GM03348 (cell line): ENCODE measurements around the gene MIEN1.
"Not testable (repeated sequence)": the region's sequence is repeated elsewhere in the genome, so short reads cannot be mapped to it uniquely, and the experiment has no call there.

Source experiments
- DNase-seq: peaks from one replicate; pipeline ENCODE4 v3.0.0; 2012; ENCODE audit warnings: low spot score

Gene MIEN1

DNA sequence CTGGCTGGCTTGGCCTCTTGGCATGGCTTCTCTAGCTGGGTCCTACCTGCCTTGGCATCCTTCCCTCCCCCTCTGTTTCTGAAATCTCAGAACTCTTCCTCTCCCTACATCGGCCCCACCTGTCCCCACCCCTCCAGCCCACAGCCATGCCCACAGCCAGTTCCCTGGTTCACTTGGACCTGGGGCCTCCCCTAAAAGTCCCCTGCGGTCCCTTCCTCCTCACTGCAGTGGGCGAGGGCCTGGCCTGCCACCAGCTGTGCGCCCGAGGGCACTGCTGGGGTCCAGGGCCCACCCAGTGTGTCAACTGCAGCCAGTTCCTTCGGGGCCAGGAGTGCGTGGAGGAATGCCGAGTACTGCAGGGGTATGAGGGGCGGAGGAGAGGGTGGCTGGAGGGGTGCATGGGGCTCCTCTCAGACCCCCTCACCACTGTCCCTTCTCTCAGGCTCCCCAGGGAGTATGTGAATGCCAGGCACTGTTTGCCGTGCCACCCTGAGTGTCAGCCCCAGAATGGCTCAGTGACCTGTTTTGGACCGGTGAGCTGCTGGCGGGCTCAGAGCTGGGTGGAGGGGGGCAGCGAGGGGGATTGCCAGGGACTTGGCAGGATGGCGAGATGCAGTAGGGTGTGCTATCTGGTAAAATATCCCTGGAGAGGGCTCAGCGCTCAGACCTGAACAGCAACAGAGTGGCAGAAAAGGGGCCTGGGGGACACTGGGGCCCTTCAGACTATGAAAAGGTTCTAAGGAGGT, 14.1 kb downstream of the MIEN1 start:
- no peak for DNase-seq

DNA sequence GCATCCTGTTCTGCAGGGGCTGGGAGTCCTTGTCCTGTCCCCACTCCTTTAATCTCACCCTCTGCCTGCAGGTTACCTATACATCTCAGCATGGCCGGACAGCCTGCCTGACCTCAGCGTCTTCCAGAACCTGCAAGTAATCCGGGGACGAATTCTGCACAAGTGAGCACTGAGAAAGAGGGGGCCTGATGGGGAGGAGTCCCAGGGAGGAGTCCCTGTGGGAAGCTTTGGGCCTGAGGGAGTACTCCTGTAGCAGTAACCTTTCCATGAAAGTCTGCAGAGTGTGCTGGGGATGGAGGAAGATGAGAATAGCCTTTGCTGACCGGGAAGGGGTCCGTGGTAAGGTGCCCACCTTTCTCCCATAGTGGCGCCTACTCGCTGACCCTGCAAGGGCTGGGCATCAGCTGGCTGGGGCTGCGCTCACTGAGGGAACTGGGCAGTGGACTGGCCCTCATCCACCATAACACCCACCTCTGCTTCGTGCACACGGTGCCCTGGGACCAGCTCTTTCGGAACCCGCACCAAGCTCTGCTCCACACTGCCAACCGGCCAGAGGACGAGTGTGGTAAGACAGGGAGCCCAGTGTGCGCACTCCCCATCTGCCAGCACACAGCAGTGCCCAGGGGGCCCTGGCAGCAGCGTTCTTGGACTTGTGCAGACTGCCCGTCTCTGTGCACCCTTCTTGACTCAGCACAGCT, 14.8 kb downstream of the MIEN1 start:
- DNase-seq = no peak

DNA sequence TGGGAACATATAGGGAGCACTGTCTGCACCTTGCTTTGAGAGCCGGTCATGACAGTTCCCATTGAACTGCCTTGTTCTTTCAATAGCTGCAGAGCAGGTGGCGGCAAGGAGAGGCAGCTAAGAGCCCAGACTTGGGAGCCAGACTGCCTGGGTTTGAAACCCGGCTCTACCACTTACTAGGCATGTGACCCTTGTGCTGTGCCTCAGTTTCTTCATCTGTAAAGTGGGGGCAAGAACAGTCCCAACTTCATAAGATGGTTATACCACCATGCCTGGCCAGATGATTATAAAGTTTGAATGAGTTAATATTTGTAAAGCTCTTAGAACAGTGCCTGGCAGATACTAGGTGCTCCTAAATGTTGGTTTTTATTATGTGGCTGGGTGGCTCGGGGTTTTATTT, 16.1 kb downstream of the MIEN1 start:
- no peak for DNase-seq

DNA sequence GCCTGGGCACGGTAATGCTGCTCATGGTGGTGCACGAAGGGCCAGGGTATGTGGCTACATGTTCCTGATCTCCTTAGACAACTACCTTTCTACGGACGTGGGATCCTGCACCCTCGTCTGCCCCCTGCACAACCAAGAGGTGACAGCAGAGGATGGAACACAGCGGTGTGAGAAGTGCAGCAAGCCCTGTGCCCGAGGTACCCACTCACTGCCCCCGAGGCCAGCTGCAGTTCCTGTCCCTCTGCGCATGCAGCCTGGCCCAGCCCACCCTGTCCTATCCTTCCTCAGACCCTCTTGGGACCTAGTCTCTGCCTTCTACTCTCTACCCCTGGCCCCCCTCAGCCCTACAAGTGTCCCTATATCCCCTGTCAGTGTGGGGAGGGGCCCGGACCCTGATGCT, 18.5 kb downstream of the MIEN1 start:
- DNase-seq = no peak

DNA sequence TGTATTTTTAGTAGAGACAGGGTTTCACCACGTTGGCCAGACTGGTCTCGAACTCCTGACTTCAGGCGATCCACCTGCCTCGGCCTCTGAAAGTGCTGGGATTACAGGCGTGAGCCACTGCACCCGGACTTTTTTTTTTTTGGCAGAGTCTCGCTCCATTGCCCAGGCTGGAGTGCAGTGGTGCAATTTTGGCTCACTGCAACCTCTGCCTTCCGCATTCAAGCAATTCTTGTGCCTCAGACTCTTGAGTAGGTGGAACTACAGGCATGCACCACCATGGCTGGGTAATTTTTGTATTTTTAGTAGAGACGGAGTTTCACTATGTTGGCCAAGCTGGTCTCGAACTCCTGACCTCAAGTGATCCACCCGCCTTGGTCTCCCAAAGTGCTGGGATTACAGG, 19.3 kb downstream of the MIEN1 start:
- not testable (repeated sequence) for DNase-seq

DNA sequence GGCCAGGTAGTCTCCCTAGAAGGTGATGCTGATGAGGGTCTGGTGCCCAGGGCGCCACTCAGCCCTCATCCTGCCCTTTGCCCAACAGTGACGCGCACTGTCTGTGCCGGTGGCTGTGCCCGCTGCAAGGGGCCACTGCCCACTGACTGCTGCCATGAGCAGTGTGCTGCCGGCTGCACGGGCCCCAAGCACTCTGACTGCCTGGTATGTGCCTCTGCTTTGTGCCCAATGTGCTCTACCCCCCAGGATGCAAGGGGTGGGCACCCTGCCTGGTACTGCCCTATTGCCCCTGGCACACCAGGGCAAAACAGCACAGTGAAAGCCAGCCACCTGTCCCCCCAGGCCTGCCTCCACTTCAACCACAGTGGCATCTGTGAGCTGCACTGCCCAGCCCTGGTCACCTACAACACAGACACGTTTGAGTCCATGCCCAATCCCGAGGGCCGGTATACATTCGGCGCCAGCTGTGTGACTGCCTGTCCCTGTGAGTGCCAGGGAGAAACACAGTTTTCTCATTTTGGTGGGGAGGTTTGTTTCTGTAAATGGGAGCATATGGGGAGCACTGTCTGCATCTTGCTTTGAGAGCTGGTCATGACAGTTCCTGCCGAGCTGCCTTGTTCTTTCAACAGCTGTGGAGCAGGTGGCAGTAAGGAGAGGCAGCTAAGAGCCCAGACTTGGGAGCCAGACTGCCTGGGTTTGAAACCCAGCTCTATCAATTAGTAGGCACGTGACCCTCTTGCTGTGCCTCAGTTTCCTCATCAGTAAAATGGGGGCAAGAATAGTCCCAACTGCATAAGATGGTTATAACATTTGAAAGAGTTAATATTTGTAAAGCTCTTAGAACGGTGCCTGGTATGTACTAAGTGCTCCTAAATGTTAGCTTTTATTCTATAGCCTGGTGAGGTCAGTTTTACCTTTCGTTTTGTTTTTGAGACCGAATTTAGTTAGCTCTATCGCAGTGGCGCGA, 20.1 kb downstream of the MIEN1 start:
- DNase-seq = no peak

DNA sequence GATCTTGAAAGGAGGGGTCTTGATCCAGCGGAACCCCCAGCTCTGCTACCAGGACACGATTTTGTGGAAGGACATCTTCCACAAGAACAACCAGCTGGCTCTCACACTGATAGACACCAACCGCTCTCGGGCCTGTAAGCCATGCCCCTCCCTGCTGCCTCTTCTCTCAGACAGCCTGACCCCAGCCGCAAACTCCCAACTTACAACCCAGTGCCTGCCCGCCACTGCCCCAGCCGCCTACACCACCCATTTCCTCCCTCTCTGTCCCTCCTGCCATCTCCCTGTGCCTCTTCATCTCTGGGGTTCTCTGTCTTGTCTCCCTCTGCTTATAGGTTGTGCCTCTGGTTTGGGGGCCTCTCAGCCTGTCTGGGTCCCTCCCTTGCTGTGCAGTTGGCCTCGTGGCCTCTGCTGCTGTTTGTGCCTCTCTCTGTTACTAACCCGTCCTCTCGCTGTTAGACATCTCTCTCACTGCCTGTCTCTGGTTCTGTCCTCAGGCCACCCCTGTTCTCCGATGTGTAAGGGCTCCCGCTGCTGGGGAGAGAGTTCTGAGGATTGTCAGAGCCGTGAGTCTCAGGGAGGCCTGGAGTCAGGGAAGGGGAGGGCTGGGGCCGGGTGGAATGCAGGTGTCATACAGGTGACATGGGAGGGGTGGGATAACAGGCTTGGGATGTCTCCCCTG, 20.9 kb downstream of the MIEN1 start:
- no peak for DNase-seq

DNA sequence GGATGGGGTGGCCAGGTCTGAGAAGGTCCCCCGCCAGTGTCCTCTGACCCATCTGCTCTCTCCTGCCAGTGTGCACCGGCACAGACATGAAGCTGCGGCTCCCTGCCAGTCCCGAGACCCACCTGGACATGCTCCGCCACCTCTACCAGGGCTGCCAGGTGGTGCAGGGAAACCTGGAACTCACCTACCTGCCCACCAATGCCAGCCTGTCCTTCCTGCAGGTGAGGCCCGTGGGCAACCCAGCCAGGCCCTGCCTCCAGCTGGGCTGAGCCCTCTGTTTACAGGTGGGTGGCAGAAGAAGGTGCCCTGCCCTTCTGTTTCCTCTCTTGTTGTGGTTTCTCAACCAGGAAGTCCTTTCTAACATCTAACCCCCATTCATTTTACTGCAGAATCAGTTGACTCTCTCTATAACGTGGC, 23.4 kb downstream of the MIEN1 start:
- no peak for DNase-seq

DNA sequence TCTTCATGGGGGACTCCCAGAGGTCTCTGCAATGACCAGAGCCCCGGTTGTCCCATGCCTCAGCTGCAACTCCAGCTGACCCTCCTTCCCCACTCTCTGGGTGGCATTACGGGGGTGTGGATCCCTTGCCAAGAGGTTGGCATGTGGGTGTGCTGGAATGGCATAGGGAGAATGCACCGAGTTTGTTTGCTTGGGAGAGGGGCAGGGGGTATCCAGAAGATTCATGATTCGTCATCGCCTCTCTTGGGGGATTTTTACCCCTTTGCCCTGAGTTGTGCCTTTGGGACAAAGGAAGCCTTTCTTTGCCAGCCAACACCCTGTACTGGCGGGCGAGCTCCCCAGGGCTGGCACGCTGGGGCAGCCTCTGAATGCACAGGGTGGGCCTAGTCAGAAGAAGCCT, 23.9 kb downstream of the MIEN1 start:
- no peak for DNase-seq

DNA sequence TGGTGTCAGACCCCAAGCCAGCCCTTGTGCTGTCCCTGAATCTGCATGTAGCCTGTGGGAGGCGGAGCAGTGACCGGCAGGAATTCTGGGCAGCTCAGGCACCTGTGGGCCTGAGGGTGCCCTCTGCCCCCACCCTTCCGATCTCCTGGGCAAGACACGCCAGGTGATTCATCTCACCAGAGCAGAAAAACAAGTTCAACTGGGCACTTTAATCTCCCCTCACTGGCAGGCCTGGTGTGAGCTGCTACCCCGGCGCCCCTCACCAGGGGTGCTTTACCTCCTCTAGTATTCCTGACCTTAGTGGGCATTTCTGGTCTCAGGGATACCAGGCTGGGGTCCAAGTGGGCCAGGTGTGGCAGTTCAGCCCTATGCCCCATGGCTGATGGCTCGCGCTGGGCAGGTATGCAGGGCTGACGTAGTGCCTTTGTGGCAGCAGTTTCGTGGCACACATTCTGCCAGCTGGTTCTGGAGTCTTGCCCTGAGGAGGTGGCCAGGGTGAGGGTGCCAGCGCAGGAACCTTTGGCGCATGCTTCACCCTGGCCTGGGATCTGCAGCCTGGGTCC, 24.5 kb downstream of the MIEN1 start:
- DNase-seq = no peak

DNA sequence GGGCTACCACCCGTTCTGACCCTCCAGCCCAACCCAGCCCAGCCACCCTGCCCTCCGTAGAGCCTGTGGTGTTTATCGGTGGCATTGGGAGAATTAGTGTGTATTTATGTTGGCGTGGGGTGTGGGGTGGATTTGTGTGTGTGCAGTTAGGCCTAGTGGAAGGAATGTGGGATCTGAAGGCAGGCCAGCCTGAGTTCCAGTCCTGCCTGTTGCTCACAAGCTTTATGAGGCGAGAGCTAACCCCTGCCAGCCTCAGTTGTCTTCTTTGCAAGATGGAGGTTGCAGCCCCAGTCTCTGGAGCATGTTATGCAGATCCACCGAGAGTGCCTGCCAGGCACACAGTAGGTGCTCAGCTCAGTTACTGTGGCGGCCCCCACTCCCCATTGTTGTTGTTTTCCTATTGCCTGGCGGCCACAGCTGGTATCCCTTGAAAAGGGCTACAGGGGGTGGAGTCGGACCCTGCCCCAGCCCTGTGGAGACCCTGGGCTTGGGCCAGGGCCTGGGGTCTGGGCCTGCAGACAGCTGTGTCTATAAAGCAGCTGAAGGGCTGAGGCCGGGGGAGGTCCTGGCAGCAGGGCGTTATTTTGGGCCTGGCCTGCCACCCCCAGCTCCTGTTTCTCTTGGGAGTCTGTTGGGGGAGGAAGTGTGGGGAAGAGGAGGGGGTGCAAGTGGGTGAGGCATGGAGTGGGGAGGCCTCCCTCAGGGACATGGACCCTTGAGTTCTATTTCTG, 25.3 kb downstream of the MIEN1 start:
- peak; percentile 45 for DNase-seq

DNA sequence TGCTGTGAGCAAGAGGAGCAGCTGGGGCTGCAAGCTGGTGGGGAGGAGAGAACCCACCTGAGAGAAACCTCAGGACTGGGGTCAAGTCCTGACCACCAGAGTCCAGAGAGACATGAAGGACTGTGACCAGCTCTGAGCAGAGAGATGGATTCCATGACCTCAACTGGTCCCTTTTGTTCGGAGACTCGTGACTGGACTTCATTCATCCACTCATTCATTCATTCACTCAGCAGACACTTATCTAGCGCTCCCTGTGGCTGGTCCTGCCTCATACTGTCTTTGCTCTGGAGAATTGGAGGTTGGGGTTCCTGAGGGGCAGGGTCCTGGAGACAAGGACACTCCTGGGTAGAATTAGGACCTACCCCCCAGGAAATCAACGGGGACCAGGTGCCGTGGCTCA, 26.4 kb downstream of the MIEN1 start:
- DNase-seq = no peak

DNA sequence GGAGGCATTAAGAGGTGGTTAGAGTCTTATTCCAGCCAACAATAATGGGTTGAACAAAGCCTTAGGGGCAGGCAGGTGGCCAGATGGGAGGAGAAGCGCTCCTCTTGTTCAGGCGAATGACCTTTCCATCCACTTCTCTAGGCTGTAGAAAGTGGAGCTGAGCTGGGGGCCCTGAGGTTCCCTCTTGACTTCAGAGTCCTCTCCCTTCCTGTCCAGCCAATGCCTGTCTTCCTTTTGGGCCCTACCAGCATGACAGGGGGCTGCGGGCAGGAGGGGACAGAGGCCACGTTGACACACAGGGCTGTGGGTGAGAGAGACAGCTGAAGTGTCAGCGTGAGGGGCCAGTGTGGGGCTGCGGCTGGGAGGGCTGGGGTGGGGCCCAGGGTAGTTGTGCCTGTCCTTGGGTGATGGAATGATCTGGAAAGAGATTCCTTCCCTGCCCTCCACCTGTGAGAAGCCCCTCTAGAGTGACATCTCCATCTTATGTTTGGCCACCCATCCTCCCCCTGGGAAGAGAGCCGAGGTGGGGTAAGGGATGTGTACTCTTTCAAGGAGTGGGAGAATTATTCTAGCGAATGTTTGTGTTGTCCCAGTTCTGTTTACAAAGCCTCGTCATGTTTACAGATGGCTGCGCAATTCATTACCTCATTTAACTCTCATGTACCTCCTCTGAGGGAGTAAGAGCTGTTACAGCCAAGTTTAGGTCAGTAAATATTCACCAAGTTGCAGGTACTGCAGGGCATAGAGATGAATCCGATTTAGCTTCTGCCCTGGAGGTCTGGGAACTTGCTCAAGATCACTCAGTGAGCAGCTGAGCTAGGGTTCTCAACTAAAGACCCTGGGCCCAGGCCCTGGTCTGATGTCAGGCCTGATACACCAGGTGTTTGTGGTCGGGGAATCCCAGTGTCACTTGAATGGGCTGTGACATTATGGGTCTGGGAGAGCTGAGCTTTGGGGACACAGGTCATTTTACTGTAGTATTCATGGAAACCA, 27.1 kb downstream of the MIEN1 start:
- DNase-seq = no peak

DNA sequence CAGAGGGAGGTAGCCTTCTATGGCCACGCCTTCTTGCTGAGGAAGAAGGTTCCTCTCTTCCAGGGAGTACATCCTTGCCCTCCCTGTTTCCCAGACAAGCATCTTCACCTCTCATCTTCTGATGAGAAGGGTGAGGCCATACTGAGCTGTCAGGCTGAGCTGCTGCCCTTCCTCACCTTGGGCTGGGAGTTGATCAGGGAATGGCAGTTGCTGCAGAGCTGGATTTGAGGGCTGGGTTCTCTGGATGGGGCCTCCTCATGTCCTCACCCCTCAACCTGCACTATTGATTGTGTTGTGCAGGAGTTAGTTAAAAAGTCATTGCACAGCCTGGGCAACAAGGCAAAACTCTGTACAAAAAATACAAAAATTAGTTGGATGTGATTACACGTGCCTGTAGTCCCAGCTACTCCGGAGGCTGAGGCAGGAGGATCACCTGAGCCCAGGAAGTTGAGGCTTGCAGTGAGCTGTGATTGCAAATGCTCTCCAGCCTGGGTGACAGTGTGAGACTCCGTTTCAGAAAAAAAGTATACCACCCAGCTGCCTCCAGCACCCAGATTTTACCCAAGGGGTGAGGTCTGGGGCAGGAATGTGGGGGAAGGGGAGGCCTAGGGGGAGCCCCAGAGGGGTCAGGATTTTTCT, 28.4 kb downstream of the MIEN1 start:
- DNase-seq = no peak

DNA sequence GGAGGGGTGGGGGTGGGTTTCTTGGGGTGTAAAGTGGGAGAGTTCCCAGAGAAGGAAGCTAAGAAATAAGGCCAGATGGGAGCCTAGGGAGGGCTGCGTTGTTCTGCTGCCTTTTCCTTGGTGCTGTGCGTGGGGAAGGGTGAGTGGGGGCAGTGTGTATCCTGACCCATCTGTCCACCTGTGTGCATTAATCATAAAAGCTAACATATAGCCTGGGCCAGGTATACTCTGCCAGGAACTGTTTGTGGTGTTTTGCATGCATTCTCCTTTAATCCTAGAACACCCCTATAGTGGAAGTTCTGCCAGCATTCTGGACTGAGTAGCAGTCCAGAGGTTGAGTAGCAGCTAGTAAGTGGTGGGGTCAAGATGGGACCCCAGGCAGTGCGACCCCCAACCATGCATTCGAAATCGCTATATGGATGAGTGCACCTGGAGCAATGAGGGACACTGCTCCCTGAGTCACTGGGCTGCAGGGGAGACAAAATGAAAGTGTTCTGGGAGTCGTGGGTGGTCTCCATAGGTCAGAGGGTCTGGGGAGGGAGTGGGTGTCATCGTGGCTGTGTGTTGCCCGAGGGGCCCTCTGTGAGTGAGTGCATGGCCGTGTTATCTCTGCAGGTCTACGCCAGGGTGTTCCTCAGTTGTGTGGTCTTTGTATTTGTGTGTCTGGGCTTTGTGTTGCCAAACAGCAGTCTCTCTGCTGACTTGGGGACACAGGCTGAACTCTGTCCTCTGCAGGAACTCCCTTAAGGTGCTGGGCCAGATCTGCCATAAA, 29.1 kb downstream of the MIEN1 start:
- no peak for DNase-seq

DNA sequence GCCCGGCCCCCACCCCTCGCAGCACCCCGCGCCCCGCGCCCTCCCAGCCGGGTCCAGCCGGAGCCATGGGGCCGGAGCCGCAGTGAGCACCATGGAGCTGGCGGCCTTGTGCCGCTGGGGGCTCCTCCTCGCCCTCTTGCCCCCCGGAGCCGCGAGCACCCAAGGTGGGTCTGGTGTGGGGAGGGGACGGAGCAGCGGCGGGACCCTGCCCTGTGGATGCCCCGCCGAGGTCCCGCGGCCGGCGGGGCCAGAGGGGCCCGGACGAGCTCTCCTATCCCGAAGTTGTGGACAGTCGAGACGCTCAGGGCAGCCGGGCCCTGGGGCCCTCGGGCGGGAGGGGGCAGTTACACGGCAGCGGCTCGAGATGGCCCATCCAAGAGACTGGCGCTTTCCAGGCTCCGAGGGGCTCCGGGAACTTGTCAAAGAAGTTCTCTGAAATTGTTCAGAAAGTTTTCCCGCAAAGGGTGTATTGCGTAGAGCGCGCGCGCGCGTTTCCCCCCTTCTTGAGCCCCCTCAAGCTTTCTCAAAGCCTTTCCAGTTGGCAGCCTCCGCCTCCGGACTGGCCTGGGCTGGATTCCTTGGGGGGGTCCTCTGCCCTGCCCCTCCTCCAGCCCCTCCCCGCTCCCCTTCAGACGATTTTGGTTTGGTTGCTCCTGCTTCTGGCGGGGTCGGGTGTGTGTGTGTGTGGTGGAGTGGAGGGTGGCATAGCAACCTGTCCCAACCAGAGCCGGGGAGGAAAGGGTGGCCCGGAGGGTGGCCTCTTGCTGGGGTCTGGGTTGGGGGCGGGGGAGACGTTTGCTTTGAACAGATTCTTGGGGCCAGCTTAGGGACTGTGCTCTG, 30.0 kb downstream of the MIEN1 start:
- peak; percentile 76 for DNase-seq

DNA sequence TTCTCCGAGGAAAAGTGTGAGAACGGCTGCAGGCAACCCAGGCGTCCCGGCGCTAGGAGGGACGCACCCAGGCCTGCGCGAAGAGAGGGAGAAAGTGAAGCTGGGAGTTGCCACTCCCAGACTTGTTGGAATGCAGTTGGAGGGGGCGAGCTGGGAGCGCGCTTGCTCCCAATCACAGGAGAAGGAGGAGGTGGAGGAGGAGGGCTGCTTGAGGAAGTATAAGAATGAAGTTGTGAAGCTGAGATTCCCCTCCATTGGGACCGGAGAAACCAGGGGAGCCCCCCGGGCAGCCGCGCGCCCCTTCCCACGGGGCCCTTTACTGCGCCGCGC, 30.5 kb downstream of the MIEN1 start, which contains the start of gene ERBB2:
TSS of gene ERBB2 (plus strand) at position 247 of the 330 bp plus-strand sequence. CDS start 175 bp downstream, outside the sequence.
- DNase-seq = peak; percentile 92
